HUES6 (cell line): ENCODE results near the gene SLC35A4.

Source experiments
- H3K27ac ChIP-seq: 2 replicates; pipeline ENCODE4 v1.7.0; 2013; ENCODE audit warnings: low read depth, mild to moderate bottlenecking, low read length, inconsistent platforms
- H3K27me3 ChIP-seq: 2 replicates; pipeline ENCODE4 v1.6.1; 2013; ENCODE audit warnings: low read length; ENCODE audit not compliant: control insufficient read depth, insufficient read depth
- H3K36me3 ChIP-seq: 2 replicates; pipeline ENCODE4 v1.6.1; 2013; ENCODE audit warnings: low read length; ENCODE audit not compliant: control insufficient read depth, insufficient read depth
- H3K4me1 ChIP-seq: 2 replicates; pipeline ENCODE4 v1.6.1; 2013; ENCODE audit warnings: low read length; ENCODE audit not compliant: control insufficient read depth, insufficient read depth
- H3K4me3 ChIP-seq: 2 replicates; pipeline ENCODE4 v1.5.1; 2013; ENCODE audit warnings: low read depth, low read length
- H3K9ac ChIP-seq: one replicate; pipeline ENCODE4 v1.6.1; 2013; ENCODE audit warnings: mild to moderate bottlenecking, low read length
- H3K9me3 ChIP-seq: 2 replicates; pipeline ENCODE4 v1.6.1; 2013; ENCODE audit warnings: low read depth, low read length; ENCODE audit not compliant: control insufficient read depth, insufficient read depth

SLC35A4 gene, protein sequence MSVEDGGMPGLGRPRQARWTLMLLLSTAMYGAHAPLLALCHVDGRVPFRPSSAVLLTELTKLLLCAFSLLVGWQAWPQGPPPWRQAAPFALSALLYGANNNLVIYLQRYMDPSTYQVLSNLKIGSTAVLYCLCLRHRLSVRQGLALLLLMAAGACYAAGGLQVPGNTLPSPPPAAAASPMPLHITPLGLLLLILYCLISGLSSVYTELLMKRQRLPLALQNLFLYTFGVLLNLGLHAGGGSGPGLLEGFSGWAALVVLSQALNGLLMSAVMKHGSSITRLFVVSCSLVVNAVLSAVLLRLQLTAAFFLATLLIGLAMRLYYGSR

DNA sequence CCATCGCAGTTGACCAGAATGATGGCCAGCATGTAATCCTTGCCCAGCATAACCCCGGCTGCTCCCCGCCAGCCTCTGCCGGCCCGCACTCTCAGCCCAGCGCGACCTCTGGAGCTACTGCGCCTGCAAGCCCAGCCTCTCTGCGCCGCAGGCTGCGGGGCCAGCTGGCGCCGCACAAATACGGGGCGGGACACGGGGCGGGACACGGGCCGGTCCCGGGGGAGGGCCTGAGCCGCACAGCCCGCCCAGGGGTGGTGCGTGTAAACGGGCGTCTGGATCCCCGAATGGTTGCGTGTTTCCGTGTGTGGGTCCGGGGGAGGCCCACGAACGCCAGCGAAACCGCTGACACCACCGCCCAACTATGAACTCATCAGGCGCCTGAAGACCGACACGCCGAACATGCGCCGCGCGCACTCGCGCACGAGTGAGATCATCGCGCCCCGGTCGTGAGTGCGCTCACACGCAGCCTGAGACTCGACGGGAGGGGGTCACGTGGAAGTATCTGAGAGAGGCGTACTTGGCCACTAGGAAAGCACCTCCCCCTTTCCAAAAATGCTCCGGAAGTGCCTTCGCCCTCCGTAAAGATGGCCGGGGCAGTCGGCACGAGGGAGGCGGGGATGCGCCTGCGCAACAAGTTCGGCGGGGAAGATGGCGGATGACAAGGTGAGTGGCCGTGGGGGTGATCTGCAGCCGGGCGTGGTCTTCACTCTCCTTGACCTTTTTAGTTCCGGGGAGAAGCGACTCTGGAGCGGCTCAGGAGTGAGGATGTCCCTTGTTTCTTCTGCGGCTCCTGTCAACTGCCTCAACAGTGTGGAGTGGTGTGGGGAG lies at the start of gene SLC35A4, which contains the start of gene APBB3:
TSS of gene SLC35A4 (plus strand) at position 633 of the 828 bp plus-strand sequence. CDS start 2,342 bp downstream, outside the sequence.
TSS of gene APBB3 (minus strand) at position 403 of the 828 bp plus-strand sequence. CDS start at position 50, 353 bp downstream.
- Histone ChIP-seq H3K27ac (peak within 1 kb of the TSS; percentile 80), H3K36me3 (peaks cover 47% of the 10 kb centered on the region), H3K9ac (peak within 1 kb of the TSS; percentile 87), H3K4me1 (peaks cover 13% of the 10 kb centered on the region), H3K27me3 (no peaks in the 10 kb centered on the region), H3K4me3 (peak within 1 kb of the TSS; percentile 90), H3K9me3 (no peaks in the 10 kb centered on the region)

DNA sequence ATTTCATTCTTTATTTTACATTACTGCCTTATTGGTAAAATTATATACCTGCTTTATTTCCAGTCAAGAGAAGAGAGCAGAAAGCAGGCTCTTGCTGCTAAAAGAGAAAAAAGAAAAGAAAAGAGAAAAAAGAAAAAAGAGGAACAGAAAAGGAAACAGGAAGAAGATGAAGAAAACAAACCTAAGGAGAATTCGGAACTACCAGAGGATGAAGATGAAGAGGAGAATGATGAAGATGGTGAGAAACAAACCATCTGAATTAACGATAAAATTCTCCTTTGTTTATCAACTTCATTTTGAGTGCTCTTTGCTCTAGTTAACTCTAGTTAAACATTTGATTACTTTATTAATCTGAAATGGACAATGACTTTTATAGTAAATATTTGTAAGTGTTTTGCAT lies 40.6 kb upstream of the SLC35A4 start:
- Histone ChIP-seq H3K9ac (no peak overlapping the region), H3K27me3 (no peaks in the 10 kb centered on the region), H3K4me3 (no peak overlapping the region), H3K4me1 (no peaks in the 10 kb centered on the region), H3K27ac (no peak overlapping the region), H3K36me3 (peaks cover 57% of the 10 kb centered on the region), H3K9me3 (no peaks in the 10 kb centered on the region)

DNA sequence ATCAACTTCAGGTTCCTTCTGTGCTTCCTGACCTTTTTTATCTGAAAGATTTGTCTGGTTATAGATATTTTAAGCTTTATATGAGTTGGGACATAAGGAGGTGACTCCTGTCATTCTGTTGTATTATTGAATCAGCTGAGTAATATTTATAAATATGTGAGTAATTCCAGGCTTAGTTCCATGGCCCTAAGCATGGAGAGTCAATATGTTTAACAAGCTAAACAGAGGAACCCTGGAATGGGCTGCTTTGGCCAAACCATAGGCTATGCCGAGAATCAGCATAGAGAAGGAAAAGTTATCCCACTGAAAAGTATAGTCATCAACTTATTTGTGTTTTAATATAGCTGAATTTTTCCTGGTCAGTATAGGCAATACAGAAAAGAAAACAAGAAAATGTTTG lies 24.4 kb upstream of the SLC35A4 start:
- Histone ChIP-seq H3K9me3 (no peaks in the 10 kb centered on the region), H3K36me3 (peaks cover 69% of the 10 kb centered on the region), H3K4me3 (no peak overlapping the region), H3K9ac (no peak overlapping the region), H3K4me1 (no peaks in the 10 kb centered on the region), H3K27me3 (no peaks in the 10 kb centered on the region), H3K27ac (no peak overlapping the region)

DNA sequence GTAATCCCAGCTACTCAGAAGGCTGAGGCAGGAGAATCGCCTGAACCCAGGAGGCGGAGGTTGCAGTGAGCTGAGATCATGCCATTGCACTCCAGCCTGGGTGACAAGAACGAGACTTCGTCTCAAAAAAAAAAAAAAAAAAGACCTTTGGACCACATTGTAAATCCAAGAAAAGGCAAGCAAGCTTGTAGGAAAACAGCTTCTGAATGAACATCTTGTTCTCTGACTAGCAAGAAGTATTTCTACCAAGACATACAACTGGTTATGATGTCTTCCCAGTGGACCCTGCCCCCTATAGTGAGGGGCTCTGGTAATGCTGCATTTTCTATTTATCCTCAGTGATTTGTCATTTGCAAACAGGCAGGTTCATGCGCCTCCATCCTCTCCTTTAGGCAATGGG lies 21.7 kb upstream of the SLC35A4 start:
- Histone ChIP-seq H3K27ac (no peak overlapping the region), H3K9ac (no peak overlapping the region), H3K4me3 (no peak overlapping the region), H3K27me3 (no peaks in the 10 kb centered on the region), H3K9me3 (no peaks in the 10 kb centered on the region), H3K36me3 (peaks cover 54% of the 10 kb centered on the region), H3K4me1 (peaks cover 11% of the 10 kb centered on the region)

DNA sequence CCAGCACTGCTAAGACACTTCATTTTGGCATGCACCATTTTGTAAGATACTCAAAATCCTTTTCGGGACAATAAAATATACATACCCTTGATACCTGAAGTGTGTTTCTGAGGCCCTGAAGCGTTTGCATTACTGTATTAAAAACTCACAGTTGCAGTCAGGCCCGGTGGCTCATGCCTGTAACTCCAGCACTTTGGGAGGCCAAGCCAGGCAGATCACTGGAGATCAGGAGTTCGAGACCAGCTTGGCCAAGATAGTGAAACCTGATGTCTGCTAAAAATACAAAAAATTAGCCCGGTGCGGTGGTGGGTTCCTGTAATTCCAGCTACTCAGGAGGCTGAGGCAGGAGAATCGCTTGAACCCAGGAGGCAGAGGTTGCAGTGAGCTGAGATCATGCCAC lies 19.6 kb upstream of the SLC35A4 start:
- no peak overlapping the region for H3K27ac ChIP-seq
- no peaks in the 10 kb centered on the region for H3K9me3 ChIP-seq
- H3K9ac ChIP-seq = no peak overlapping the region
- H3K4me1 ChIP-seq = peaks cover 23% of the 10 kb centered on the region
- H3K27me3 ChIP-seq = no peaks in the 10 kb centered on the region
- peaks cover 47% of the 10 kb centered on the region for H3K36me3 ChIP-seq
- no peak overlapping the region for H3K4me3 ChIP-seq

DNA sequence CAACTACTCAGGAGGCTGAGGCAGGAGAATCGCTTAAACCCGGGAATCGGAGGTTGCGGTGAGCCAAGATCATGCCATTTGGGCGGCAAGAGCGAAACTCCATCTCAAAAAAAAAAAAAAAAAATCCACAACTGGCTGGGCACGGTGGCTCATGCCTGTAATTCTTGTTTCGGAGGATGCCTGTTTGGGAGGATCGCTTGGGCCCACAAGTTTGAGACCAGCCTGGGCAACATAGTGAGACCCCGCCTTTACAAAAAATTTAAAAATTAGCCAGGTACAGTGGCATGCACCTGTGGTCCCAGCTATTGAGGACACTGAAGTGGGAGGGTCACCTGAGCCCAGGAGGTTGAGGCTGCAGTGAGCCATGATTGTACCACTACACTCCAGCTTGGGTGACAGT lies 19.0 kb upstream of the SLC35A4 start:
- Histone ChIP-seq H3K27ac (no peak overlapping the region), H3K36me3 (peaks cover 47% of the 10 kb centered on the region), H3K27me3 (no peaks in the 10 kb centered on the region), H3K4me1 (peaks cover 23% of the 10 kb centered on the region), H3K4me3 (no peak overlapping the region), H3K9ac (no peak overlapping the region), H3K9me3 (no peaks in the 10 kb centered on the region)

DNA sequence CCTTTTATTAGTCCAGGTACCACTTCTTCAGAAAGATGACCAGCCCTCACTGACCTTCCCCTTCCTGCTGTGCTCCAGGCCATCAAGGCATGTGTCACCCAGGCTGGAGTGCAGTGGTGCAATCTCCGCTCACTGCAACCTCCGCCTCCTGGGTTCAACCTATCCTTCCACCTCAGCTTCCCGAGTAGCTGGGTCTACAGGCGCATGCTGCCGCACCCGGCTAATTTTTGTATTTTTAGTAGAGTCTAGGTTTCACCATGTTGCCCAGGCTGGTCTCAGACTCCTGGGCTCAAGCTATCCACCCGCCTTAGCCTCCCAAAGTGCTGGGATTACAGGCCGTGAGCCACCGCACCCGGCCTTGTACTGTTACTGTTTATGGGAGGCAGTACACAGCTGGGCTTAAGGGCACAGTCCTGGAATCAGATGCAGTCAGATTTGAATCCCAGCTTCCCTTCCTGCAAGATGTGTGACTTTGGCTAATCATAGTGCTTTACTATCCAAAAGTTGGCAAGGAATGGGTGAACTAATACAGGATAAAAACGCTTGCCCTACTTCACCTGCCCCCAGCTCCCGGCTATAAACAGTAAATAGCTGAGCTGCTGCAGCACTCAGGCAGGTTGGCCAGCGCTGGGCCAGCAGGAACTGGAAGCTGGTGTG lies 17.6 kb upstream of the SLC35A4 start:
- peak overlapping the region; percentile 63 for H3K9ac ChIP-seq
- H3K27me3 ChIP-seq = no peaks in the 10 kb centered on the region
- no peak overlapping the region for H3K27ac ChIP-seq
- peaks cover 23% of the 10 kb centered on the region for H3K4me1 ChIP-seq
- no peaks in the 10 kb centered on the region for H3K9me3 ChIP-seq
- H3K4me3 ChIP-seq = peak overlapping the region; percentile 64
- H3K36me3 ChIP-seq = peaks cover 49% of the 10 kb centered on the region

DNA sequence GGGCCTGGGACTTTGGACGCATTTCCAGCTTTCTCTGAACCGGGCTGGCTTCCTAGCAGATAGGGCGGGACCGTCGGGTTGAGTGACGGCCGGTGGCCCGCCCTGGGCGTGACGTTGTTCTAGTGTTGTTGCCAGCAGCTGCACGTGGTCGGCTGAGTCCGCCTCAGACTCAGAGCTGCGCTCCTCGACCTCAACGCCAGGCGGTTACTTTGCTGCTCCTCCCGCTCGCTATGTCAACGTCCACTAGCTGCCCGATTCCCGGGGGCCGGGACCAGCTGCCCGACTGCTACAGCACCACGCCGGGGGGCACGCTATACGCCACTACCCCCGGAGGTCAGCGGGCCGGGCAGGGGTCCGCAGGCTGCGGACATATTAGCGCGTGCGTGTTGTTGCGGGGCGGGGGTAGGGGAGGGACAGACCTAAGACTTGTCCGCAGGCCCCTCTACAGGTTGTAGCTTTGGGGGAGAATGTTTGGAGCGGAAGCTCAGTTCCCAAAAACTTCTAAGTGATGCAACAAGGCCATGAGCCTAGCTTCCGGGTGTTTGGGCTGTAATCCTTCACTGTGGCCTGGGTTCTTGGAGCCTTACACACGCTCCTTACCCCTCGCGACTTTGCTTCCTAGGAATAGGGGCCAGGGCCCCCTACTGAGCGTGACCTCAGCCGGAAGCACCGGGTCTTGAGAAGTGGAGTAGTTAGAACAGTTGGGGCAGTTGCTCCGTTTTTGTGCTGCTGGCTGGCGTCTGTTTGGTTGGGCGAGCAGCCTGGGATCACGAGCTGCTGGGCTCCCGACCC lies 16.9 kb upstream of the SLC35A4 start, which contains the start of gene EIF4EBP3:
TSS of gene EIF4EBP3 (plus strand) at position 155 of the 792 bp plus-strand sequence. CDS start at position 231, 76 bp downstream.
- peak within 1 kb of the TSS; percentile 53 for H3K27ac ChIP-seq
- no peaks in the 10 kb centered on the region for H3K27me3 ChIP-seq
- H3K36me3 ChIP-seq = peaks cover 50% of the 10 kb centered on the region

DNA sequence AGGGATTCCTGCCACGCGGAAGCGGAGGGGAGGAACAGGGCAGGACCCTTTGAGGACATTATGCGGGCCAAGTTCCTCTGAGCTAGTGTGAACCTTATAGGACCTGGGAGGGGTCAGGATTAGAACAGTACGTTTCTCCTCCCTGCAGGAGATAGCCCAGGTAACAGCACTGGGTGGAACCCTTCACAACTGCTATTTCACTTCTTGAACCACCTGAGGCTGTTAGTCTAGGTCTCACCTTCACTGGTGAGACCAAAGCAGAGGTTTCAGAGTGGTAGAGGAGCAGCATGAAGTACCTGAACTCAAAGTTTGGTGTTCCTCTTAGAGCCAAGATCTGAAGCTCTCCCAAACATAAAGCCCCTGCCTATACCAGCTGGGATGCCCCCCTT lies 16.3 kb upstream of the SLC35A4 start:
- no peaks in the 10 kb centered on the region for H3K27me3 ChIP-seq
- no peaks in the 10 kb centered on the region for H3K9me3 ChIP-seq
- peak overlapping the region; percentile 64 for H3K4me3 ChIP-seq
- peak overlapping the region; percentile 63 for H3K9ac ChIP-seq
- peaks cover 51% of the 10 kb centered on the region for H3K36me3 ChIP-seq
- H3K4me1 ChIP-seq = peaks cover 23% of the 10 kb centered on the region
- peak overlapping the region; percentile 53 for H3K27ac ChIP-seq

More for the DNA sequence above, 16.9 kb upstream of the SLC35A4 start, which contains the start of gene EIF4EBP3:
- peak within 1 kb of the TSS; percentile 64 for H3K4me3 ChIP-seq
- peaks cover 23% of the 10 kb centered on the region for H3K4me1 ChIP-seq
- H3K9ac ChIP-seq = peak within 1 kb of the TSS; percentile 63
- H3K9me3 ChIP-seq = no peaks in the 10 kb centered on the region

DNA sequence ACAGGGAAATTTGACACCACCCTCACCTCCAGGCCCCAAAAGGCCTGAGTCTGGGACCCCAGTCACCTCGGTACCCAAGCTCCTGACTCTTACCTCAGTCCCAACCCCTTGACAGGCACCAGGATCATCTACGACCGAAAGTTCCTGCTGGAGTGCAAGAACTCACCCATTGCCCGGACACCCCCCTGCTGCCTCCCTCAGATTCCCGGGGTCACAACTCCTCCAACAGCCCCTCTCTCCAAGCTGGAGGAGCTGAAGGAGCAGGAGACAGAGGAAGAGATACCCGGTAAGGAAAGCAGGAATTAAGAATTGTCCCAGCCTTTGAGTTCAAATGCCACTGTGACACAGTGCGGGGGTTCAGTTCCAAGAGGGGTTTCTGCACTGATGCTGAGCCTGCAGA lies 15.8 kb upstream of the SLC35A4 start:
- Histone ChIP-seq H3K4me1 (peaks cover 23% of the 10 kb centered on the region), H3K9me3 (no peaks in the 10 kb centered on the region), H3K27me3 (no peaks in the 10 kb centered on the region), H3K4me3 (peak overlapping the region; percentile 64; the same call in 1 of the 2 replicates), H3K36me3 (peaks cover 54% of the 10 kb centered on the region), H3K9ac (peak overlapping the region; percentile 63), H3K27ac (no peak overlapping the region)
